ENCODE results near the gene ZSCAN18.

ZSCAN18 gene

GRCh38 chr19:58085348-58085875, 12.6 kb downstream of the ZSCAN18 start:
- DNase-seq: no peak

- DNase-seq: no peak
Measured at GRCh38 chr19:58084596-58085347, 13.3 kb downstream of the ZSCAN18 start.

- DNase-seq: no peak
Measured at GRCh38 chr19:58083021-58083420, 15.0 kb downstream of the ZSCAN18 start.

- DNase-seq: no peak
Measured at GRCh38 chr19:58079792-58080191, 18.2 kb downstream of the ZSCAN18 start.

GRCh38 chr19:58067240-58067912, 30.7 kb downstream of the ZSCAN18 start:
- DNase-seq: no peak

- DNase-seq: no peak
Measured at GRCh38 chr19:58063712-58064111, 34.3 kb downstream of the ZSCAN18 start.

- no peak for DNase-seq
Measured at GRCh38 chr19:58060231-58060630, 37.8 kb downstream of the ZSCAN18 start.

- DNase-seq: no peak
Measured at GRCh38 chr19:58059671-58060078, 38.4 kb downstream of the ZSCAN18 start.

- DNase-seq: peak; percentile 85
Measured at GRCh38 chr19:58059003-58059670, 38.9 kb downstream of the ZSCAN18 start, which contains the start of gene ZNF135. Gene ZNF135, plus strand, starts transcription at chr19:58059282. Its CDS starts 721 bp downstream, at chr19:58060003.

- no peak for DNase-seq
Measured at GRCh38 chr19:58058467-58058866, 39.6 kb downstream of the ZSCAN18 start.

GRCh38 chr19:58056861-58057260, 41.2 kb downstream of the ZSCAN18 start:
- no peak for DNase-seq

GRCh38 chr19:58056261-58056660, 41.8 kb downstream of the ZSCAN18 start:
- no peak for DNase-seq

- no peak for DNase-seq
Measured at GRCh38 chr19:58054901-58055874, 42.8 kb downstream of the ZSCAN18 start.

- no peak for DNase-seq
Measured at GRCh38 chr19:58053480-58054156, 44.4 kb downstream of the ZSCAN18 start.

- no peak for DNase-seq
Measured at GRCh38 chr19:58052256-58052655, 45.8 kb downstream of the ZSCAN18 start.

- DNase-seq: no peak
Measured at GRCh38 chr19:58047672-58048071, 50.4 kb downstream of the ZSCAN18 start.

GRCh38 chr19:58046856-58047255, 51.2 kb downstream of the ZSCAN18 start:
- no peak for DNase-seq

- no peak for DNase-seq
Measured at GRCh38 chr19:58045411-58046050, 52.5 kb downstream of the ZSCAN18 start.

GRCh38 chr19:58044886-58045285, 53.1 kb downstream of the ZSCAN18 start:
- DNase-seq: no peak

GRCh38 chr19:58044391-58044790, 53.6 kb downstream of the ZSCAN18 start:
- DNase-seq: no peak

All from NCI-H345 (cell line).